A549 (cell line): ENCODE measurements around the gene EPHB4. TPM values are rescaled to one million over a fixed set of nuclear protein-coding genes. Genes with fewer than 3 reads are reported as not detected.

ENCODE experiments used
- ATOH8 ChIP-seq: fragments of 250-450 bp; sonication (Bioruptor Pico); IDR thresholded peaks from 2 replicates; pipeline ENCODE4 v1.5.0; 2020; ENCODE audit warnings: low read depth, mild to moderate bottlenecking, moderate library complexity
- BHLHE40 ChIP-seq: IDR thresholded peaks from 2 replicates; pipeline ENCODE4 v1.6.1; 2012; ENCODE audit warnings: low read depth, low read length, inconsistent platforms
- CBX2 ChIP-seq: fragments of 200-600 bp; sonication (generic); IDR thresholded peaks from 2 replicates; pipeline ENCODE4 v1.6.1; 2016; ENCODE audit warnings: low read depth, mild to moderate bottlenecking, borderline replicate concordance
- CBX8 ChIP-seq: fragments of 200-600 bp; sonication (generic); IDR thresholded peaks from 2 replicates; pipeline ENCODE4 v1.6.1; 2016
- ELK1 ChIP-seq: fragments of 150-350 bp; IDR thresholded peaks from 2 replicates; pipeline ENCODE4 v1.6.1; 2014; ENCODE audit warnings: low read depth, mild to moderate bottlenecking, low read length
- EP300 ChIP-seq, 2 experiments: fragments of >200 bp; sonication (Bioruptor Twin); formaldehyde crosslinking; IDR thresholded peaks; 2 replicates in 1 of 2; 3 replicates in 1 of 2; pipeline ENCODE4 v1.6.1; 2016 to 2017
- ESRRA ChIP-seq: fragments of 150-350 bp; IDR thresholded peaks from 2 replicates; pipeline ENCODE4 v1.6.1; 2014; ENCODE audit warnings: mild to moderate bottlenecking, low read length, borderline replicate concordance
- FOSB ChIP-seq: fragments of 250-450 bp; sonication (Bioruptor Pico); IDR thresholded peaks from 2 replicates; pipeline ENCODE4 v1.5.0; 2020; ENCODE audit warnings: mild to moderate bottlenecking, moderate library complexity
- FOSL2 ChIP-seq, 2 experiments: fragments of 450-650 bp in 1 of 2; fragments of >200 bp in 1 of 2; sonication (Bioruptor Twin) in 1 of 2; formaldehyde crosslinking; IDR thresholded peaks; 2 replicates each; pipeline versions ENCODE4 v1.5.0 to v1.6.1; 2016 to 2020; ENCODE audit warnings: mild to moderate bottlenecking in 1 of 2, moderate library complexity in 1 of 2
- GATA3 ChIP-seq: IDR thresholded peaks from 2 replicates; pipeline ENCODE4 v1.6.1; 2012; ENCODE audit warnings: borderline replicate concordance
- HOXA7 ChIP-seq: fragments of 250-450 bp; sonication (Bioruptor Pico); IDR thresholded peaks from 2 replicates; pipeline ENCODE4 v1.5.0; 2020; ENCODE audit warnings: mild to moderate bottlenecking, moderate library complexity
- HOXB13 ChIP-seq: fragments of 250-450 bp; sonication (Bioruptor Pico); IDR thresholded peaks from 2 replicates; pipeline ENCODE4 v1.5.0; 2020; ENCODE audit warnings: low read depth, mild to moderate bottlenecking, moderate library complexity
- JUNB ChIP-seq: fragments of >200 bp; sonication (Bioruptor Twin); formaldehyde crosslinking; IDR thresholded peaks from 2 replicates; pipeline ENCODE4 v1.6.1; 2016
- KDM1A ChIP-seq: fragments of 200-600 bp; sonication (generic); IDR thresholded peaks from 2 replicates; pipeline ENCODE4 v1.6.1; 2016; ENCODE audit warnings: low read depth, mild to moderate bottlenecking
- KDM5A ChIP-seq: fragments of 200-600 bp; sonication (generic); IDR thresholded peaks from 2 replicates; pipeline ENCODE4 v1.6.1; 2016; ENCODE audit warnings: antibody characterized with exemption, mild to moderate bottlenecking
- MAFK ChIP-seq: fragments of 450-650 bp; IDR thresholded peaks from 2 replicates; pipeline ENCODE4 v1.6.1; 2014; ENCODE audit not compliant: partially characterized antibody
- MAZ ChIP-seq: fragments of 150-350 bp; IDR thresholded peaks from 2 replicates; pipeline ENCODE4 v1.6.1; 2014; ENCODE audit warnings: antibody characterized with exemption, low read depth, low read length, borderline replicate concordance
- MYC ChIP-seq: IDR thresholded peaks from 2 replicates; pipeline ENCODE4 v1.6.1; 2012; ENCODE audit warnings: mild to moderate bottlenecking, inconsistent platforms, low read length, improper control_type of control experiment, borderline replicate concordance
- NFE2L2 ChIP-seq: fragments of 150-350 bp; conservative IDR thresholded peaks from 2 replicates; pipeline ENCODE4 v1.6.1; 2014; ENCODE audit warnings: low read length
- NPAS2 ChIP-seq: fragments of 250-450 bp; sonication (Bioruptor Pico); IDR thresholded peaks from 2 replicates; pipeline ENCODE4 v1.8.0; 2022; ENCODE audit warnings: mild to moderate bottlenecking, moderate library complexity, borderline replicate concordance
- NR3C1 ChIP-seq: fragments of >200 bp; sonication (Bioruptor Twin); formaldehyde crosslinking; IDR thresholded peaks from 3 replicates; pipeline ENCODE4 v1.6.1; 2017
- PBX3 ChIP-seq: IDR thresholded peaks from 2 replicates; pipeline ENCODE4 v1.6.1; 2012
- PHF8 ChIP-seq: fragments of 200-600 bp; sonication (generic); IDR thresholded peaks from 2 replicates; pipeline ENCODE4 v1.6.1; 2016; ENCODE audit warnings: low read depth, mild to moderate bottlenecking, antibody characterized with exemption, moderate library complexity, borderline replicate concordance
- POLR2A ChIP-seq: IDR thresholded peaks from 2 replicates; pipeline ENCODE4 v1.6.1; 2012; ENCODE audit warnings: mild to moderate bottlenecking, low read length
- RARB ChIP-seq: fragments of 250-450 bp; sonication (Bioruptor Pico); IDR thresholded peaks from 2 replicates; pipeline ENCODE4 v1.8.0; 2021; ENCODE audit warnings: mild to moderate bottlenecking, moderate library complexity
- ZC3H11A ChIP-seq: fragments of 450-650 bp; IDR thresholded peaks from 2 replicates; pipeline ENCODE4 v1.6.1; 2014; ENCODE audit warnings: antibody characterized with exemption, mild to moderate bottlenecking
- ZNF302 ChIP-seq: fragments of 250-450 bp; sonication (Bioruptor Pico); IDR thresholded peaks from 2 replicates; pipeline ENCODE4 v1.9.0; 2021; ENCODE audit warnings: inconsistent platforms, mild to moderate bottlenecking, moderate library complexity
- ZSCAN20 ChIP-seq: fragments of 250-450 bp; sonication (Bioruptor Pico); IDR thresholded peaks from 2 replicates; pipeline ENCODE4 v1.8.0; 2022; ENCODE audit warnings: mild to moderate bottlenecking, moderate library complexity
- polyA plus RNA-seq, 4 experiments: library from polyadenylated mRNA; depleted of rRNA in 3 of 4; stranded (reverse); fragments of >200 nt; fragmentation: RNase III in 1 of 4; extraction: RNeasy Plus Mini Kit Qiagen cat#74134 plus additional on column Dnase treatment in 1 of 4; gene quantifications; 2 replicates in 3 of 4; 3 replicates in 1 of 4; pipeline ENCODE4 v1.2.3, GENCODE V29; 2011 to 2017
- TF ChIP-seq, protein P1 (sequence below): IDR thresholded peaks from 2 replicates; pipeline ENCODE4 v1.6.1; 2012; ENCODE audit warnings: low read depth, borderline replicate concordance
- TF ChIP-seq, protein P2 (sequence below): fragments of >200 bp; sonication (Bioruptor Twin); formaldehyde crosslinking; IDR thresholded peaks from 3 replicates; pipeline ENCODE4 v1.6.1; 2016
- TF ChIP-seq, protein P3 (sequence below): fragments of 450-650 bp; IDR thresholded peaks from 2 replicates; pipeline ENCODE4 v1.6.1; 2014; ENCODE audit warnings: antibody characterized with exemption

Gene EPHB4
- polyA plus RNA-seq, 2 of the 4 experiments (the other 2 are of a cell fraction) = 30.4 to 40.5 TPM

DNA sequence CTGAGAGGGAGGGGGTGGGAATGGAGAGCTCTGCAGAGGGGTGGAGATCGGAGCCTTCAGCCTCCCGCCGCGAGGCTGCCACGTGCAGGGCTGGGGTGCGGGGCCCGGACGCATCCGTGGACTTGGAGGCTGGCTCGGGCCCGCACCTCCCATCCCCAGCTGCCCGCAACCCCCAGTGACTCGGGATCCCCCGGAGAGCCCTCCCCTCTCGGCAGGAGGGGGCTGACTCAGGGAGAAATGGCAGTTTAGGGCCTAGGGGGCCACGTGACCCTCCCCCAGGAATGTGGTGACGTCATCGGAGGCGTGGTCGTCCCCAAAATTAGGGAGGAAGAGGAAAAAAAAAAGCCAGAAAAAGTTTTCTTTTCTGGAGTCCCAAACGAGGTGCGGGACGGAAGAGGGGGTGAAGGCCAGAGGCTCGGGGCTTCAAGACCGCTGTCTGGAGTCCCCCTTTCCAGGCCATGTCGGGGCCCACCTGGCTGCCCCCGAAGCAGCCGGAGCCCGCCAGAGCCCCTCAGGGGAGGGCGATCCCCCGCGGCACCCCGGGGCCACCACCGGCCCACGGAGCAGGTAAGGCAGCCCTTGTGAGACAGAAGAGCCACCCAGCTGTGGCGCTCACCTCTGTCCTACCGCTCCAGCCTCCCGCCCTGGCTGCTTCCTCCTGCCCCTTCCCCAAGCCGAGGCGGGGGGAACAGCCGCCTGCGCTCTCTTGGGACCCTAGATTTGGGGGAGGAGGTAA is 39.9 kb upstream of the EPHB4 start, which contains the start of gene TRIP6 (continued):
- TF ChIP-seq, protein P1, sequence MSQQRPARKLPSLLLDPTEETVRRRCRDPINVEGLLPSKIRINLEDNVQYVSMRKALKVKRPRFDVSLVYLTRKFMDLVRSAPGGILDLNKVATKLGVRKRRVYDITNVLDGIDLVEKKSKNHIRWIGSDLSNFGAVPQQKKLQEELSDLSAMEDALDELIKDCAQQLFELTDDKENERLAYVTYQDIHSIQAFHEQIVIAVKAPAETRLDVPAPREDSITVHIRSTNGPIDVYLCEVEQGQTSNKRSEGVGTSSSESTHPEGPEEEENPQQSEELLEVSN = peak; percentile 69; the same call in 1 of the 2 replicates
- TF ChIP-seq ESRRA (no peak), JUNB (no peak), ELK1 (no peak), KDM5A (no peak), NR3C1 (no peak), ZC3H11A (no peak), CBX2 (no peak), POLR2A (no peak), ATOH8 (CRISPR knock-in tag) (peak; percentile 57), MAZ (no peak), PBX3 (no peak), PHF8 (peak; percentile 81; the same call in 1 of the 2 replicates), FOSL2 (IDR thresholded peaks at IDR 0.05) (peak; percentile 18; the same call in 1 of the 2 replicates), FOSL2 (CRISPR knock-in tag; IDR thresholded peaks at IDR 0.05) (peak; percentile 95), HOXA7 (CRISPR knock-in tag) (no peak), MAFK (peak; percentile 53), NFE2L2 (no peak), ZSCAN20 (CRISPR knock-in tag) (no peak), FOSB (CRISPR knock-in tag) (no peak), NPAS2 (CRISPR knock-in tag) (peak; percentile 81), BHLHE40 (no peak), EP300 (IDR thresholded peaks at IDR 0.05) (no peak), MYC (no peak), CBX8 (no peak), RARB (no peak), GATA3 (no peak), ZNF302 (no peak), KDM1A (no peak), HOXB13 (CRISPR knock-in tag) (no peak)
- TF ChIP-seq, protein P2, sequence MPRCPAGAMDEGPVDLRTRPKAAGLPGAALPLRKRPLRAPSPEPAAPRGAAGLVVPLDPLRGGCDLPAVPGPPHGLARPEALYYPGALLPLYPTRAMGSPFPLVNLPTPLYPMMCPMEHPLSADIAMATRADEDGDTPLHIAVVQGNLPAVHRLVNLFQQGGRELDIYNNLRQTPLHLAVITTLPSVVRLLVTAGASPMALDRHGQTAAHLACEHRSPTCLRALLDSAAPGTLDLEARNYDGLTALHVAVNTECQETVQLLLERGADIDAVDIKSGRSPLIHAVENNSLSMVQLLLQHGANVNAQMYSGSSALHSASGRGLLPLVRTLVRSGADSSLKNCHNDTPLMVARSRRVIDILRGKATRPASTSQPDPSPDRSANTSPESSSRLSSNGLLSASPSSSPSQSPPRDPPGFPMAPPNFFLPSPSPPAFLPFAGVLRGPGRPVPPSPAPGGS = peak; percentile 61; the same call in 1 of the 3 replicates
- TF ChIP-seq, protein P3, sequence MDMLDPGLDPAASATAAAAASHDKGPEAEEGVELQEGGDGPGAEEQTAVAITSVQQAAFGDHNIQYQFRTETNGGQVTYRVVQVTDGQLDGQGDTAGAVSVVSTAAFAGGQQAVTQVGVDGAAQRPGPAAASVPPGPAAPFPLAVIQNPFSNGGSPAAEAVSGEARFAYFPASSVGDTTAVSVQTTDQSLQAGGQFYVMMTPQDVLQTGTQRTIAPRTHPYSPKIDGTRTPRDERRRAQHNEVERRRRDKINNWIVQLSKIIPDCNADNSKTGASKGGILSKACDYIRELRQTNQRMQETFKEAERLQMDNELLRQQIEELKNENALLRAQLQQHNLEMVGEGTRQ = peak; percentile 91
